Melanocyte of skin (primary cell): ENCODE results near the gene TAF11L5. TPM values are rescaled to one million over a fixed set of nuclear protein-coding genes. Genes with fewer than 3 reads are reported as not detected.

ENCODE experiments used
- small RNA-seq, 2 donors: library from RNA; depleted of rRNA; stranded (forward); fragments of <200 nt; gene quantifications; one replicate each; pipeline ENCODE3, GENCODE V24; 2012
- total RNA-seq, 2 donors: library from RNA; depleted of rRNA; stranded (reverse); fragments of >200 nt; gene quantifications; 2 replicates each; pipeline ENCODE4 v1.2.3, GENCODE V29; 2012

Gene TAF11L5
- not detected for total RNA-seq

DNA sequence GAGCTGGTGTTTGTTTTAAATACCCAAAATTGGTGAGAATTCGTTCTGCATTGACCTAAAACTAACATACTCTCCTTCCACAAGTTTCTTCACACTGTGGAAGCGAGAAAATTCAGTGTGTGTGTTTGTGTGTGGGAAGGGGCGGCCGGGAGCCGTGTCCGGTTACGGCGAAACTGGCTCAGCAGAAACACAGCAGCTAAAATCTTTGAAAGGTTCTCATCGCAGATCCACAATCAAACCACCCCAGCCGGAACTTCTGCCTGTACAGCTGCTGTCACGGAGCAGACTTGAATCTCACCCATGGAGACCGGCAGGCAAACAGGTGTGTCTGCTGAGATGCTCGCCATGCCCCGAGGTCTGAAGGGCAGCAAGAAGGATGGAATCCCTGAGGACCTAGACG is at the start of gene TAF11L5:
Gene TAF11L5 (plus strand): TSS at position 301 of the 400 bp plus-strand sequence.

DNA sequence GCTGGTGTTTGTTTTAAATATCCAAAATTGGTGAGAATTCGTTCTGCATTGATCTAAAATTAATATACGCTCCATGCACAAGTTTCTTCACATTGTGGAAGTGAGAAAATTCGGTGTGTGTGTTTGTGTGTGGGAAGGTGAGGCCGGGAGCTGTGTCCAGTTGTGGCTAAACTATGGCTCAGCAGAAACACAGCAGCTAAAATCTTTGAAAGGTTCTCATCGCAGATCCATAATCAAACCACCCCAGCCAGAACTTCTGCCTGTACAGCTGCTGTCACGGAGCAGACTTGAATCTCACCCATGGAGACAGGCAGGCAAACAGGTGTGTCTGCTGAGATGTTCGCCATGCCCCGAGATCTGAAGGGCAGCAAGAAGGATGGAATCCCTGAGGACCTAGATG is 27.1 kb upstream of the TAF11L5 start, which contains the start of gene TAF11L2:
Gene TAF11L2 (plus strand): TSS at position 301 of the 400 bp plus-strand sequence.

DNA sequence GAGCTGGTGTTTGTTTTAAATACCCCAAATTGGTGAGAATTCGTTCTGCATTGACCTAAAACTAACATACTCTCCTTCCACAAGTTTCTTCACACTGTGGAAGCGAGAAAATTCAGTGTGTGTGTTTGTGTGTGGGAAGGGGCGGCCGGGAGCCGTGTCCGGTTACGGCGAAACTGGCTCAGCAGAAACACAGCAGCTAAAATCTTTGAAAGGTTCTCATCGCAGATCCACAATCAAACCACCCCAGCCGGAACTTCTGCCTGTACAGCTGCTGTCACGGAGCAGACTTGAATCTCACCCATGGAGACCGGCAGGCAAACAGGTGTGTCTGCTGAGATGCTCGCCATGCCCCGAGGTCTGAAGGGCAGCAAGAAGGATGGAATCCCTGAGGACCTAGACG is 7.0 kb upstream of the TAF11L5 start, which contains the start of gene TAF11L3:
Gene TAF11L3 (plus strand): TSS at position 301 of the 400 bp plus-strand sequence.

DNA sequence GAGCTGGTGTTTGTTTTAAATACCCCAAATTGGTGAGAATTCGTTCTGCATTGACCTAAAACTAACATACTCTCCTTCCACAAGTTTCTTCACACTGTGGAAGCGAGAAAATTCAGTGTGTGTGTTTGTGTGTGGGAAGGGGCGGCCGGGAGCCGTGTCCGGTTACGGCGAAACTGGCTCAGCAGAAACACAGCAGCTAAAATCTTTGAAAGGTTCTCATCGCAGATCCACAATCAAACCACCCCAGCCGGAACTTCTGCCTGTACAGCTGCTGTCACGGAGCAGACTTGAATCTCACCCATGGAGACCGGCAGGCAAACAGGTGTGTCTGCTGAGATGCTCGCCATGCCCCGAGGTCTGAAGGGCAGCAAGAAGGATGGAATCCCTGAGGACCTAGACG is 3.5 kb upstream of the TAF11L5 start, which contains the start of gene TAF11L4:
Gene TAF11L4 (plus strand): TSS at position 301 of the 400 bp plus-strand sequence.

DNA sequence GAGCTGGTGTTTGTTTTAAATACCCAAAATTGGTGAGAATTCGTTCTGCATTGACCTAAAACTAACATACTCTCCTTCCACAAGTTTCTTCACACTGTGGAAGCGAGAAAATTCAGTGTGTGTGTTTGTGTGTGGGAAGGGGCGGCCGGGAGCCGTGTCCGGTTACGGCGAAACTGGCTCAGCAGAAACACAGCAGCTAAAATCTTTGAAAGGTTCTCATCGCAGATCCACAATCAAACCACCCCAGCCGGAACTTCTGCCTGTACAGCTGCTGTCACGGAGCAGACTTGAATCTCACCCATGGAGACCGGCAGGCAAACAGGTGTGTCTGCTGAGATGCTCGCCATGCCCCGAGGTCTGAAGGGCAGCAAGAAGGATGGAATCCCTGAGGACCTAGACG is 3.3 kb downstream of the TAF11L5 start, which contains the start of gene TAF11L6:
Gene TAF11L6 (plus strand): TSS at position 301 of the 400 bp plus-strand sequence.

Small RNA genes within 50 kb of the gene (small RNA-seq; reads per million reads assigned to genes)
- 0 reads per million in 2 donors for gene AC106774.3

Other genes starting within 250 kb of the TAF11L5 start
- gene TAF11L2, start 27.0 kb upstream of the TAF11L5 start, total RNA-seq = not detected
- not detected for gene TAF11L3, start 6.9 kb upstream of the TAF11L5 start, total RNA-seq
- not detected for gene TAF11L4, start 3.4 kb upstream of the TAF11L5 start, total RNA-seq
- not detected for gene TAF11L6, start 3.4 kb downstream of the TAF11L5 start, total RNA-seq
- gene TAF11L7, start 60.5 kb downstream of the TAF11L5 start, total RNA-seq = not detected
- gene TAF11L8, start 65.7 kb downstream of the TAF11L5 start, total RNA-seq = not detected
- not detected for gene TAF11L9, start 69.2 kb downstream of the TAF11L5 start, total RNA-seq
- not detected for gene TAF11L10, start 72.6 kb downstream of the TAF11L5 start, total RNA-seq
- not detected for gene TAF11L11, start 78.9 kb downstream of the TAF11L5 start, total RNA-seq
- gene TAF11L12, start 85.2 kb downstream of the TAF11L5 start, total RNA-seq = not detected
- not detected for gene TAF11L13, start 106.9 kb downstream of the TAF11L5 start, total RNA-seq
- gene TAF11L14, start 109.2 kb downstream of the TAF11L5 start, total RNA-seq = not detected